ENCODE results near the gene KRTAP22-2. TPM values are rescaled to one million over a fixed set of nuclear protein-coding genes. Genes with fewer than 3 reads are reported as not detected.

KRTAP22-2 gene
- total RNA-seq, 2 donors from 2014 or later = not detected

- Histone ChIP-seq H3K36me3 (replicated peaks in 1 of 2; ENCODE audit: insufficient read depth in 1 of 2, low read depth in 2 of 2) (no peaks in the 10 kb centered on the region), H3K27me3 (no peaks in the 10 kb centered on the region), H3K9me3 (no peaks in the 10 kb centered on the region), H3K27ac (no peak within 1 kb of the TSS), H3K4me1 (no peaks in the 10 kb centered on the region), H3K4me3 (no peak within 1 kb of the TSS)
- intact Hi-C loops (cut with DNase I) = no loop called here
- TF ChIP-seq CTCF (IDR thresholded peaks at IDR 0.05) = no peak
- TF ChIP-seq POLR2A (IDR thresholded peaks at IDR 0.05) = no peak
- DNase-seq = no peak
- WGBS, 2 donors = 60 to 72% methylated on average over 2 of the region's 2 CpGs
- no peak for ATAC-seq
Observed at GRCh38 chr21:30561264-30561895, 28.8 kb downstream of the KRTAP22-2 start, which contains the start of gene KRTAP19-7. KRTAP19-7 (minus strand) TSS chr21:30561314; CDS start chr21:30561289, 25 bp downstream.

GRCh38 chr21:30555095-30555494, 35.1 kb downstream of the KRTAP22-2 start:
- 75 to 82% methylated on average over 2 of the region's 2 CpGs for WGBS, 2 donors
- H3K4me3 ChIP-seq = no peak overlapping the region
- TF ChIP-seq POLR2A (IDR thresholded peaks at IDR 0.05) (no peak), CTCF (IDR thresholded peaks at IDR 0.05) (no peak)
- no peaks in the 10 kb centered on the region for H3K36me3 ChIP-seq (replicated peaks in 1 of 2; ENCODE audit: insufficient read depth in 1 of 2, low read depth in 2 of 2)
- intact Hi-C loops (cut with DNase I) = no loop called here
- H3K9me3 ChIP-seq = no peaks in the 10 kb centered on the region
- H3K27ac ChIP-seq = no peak overlapping the region
- DNase-seq (no peak), ATAC-seq (no peak)
- no peaks in the 10 kb centered on the region for H3K4me1 ChIP-seq
- no peaks in the 10 kb centered on the region for H3K27me3 ChIP-seq

GRCh38 chr21:30552782-30553181, 37.4 kb downstream of the KRTAP22-2 start:
- intact Hi-C loops (cut with DNase I) = no loop called here
- Histone ChIP-seq H3K4me1 (no peaks in the 10 kb centered on the region), H3K27ac (no peak overlapping the region), H3K9me3 (no peaks in the 10 kb centered on the region), H3K27me3 (no peaks in the 10 kb centered on the region), H3K36me3 (replicated peaks in 1 of 2; ENCODE audit: insufficient read depth in 1 of 2, low read depth in 2 of 2) (no peaks in the 10 kb centered on the region), H3K4me3 (no peak overlapping the region)
- TF ChIP-seq CTCF (IDR thresholded peaks at IDR 0.05) = no peak
- TF ChIP-seq POLR2A (IDR thresholded peaks at IDR 0.05) = no peak
- no peak for DNase-seq
- ATAC-seq = no peak
- WGBS, 2 donors = 67 to 88% methylated on average over 1 of the region's 1 CpG

- DNase-seq = no peak
- H3K4me1 ChIP-seq = no peaks in the 10 kb centered on the region
- no peaks in the 10 kb centered on the region for H3K36me3 ChIP-seq (replicated peaks in 1 of 2; ENCODE audit: insufficient read depth in 1 of 2, low read depth in 2 of 2)
- WGBS, 2 donors = 52 to 60% methylated on average over 1 of the region's 1 CpG
- no peak within 1 kb of the TSS for H3K27ac ChIP-seq
- no peak within 1 kb of the TSS for H3K4me3 ChIP-seq
- H3K27me3 ChIP-seq = no peaks in the 10 kb centered on the region
- no peak for ATAC-seq
- H3K9me3 ChIP-seq = no peaks in the 10 kb centered on the region
- intact Hi-C loops (cut with DNase I) = no loop called here
- no peak for TF ChIP-seq CTCF (IDR thresholded peaks at IDR 0.05)
Observed at GRCh38 chr21:30541764-30542163, 48.4 kb downstream of the KRTAP22-2 start, which contains the start of gene KRTAP19-6. KRTAP19-6 (minus strand) TSS chr21:30541864; CDS start chr21:30541833, 31 bp downstream.

Small RNAs within 50 kb of the gene (small RNA-seq; reads per million reads assigned to genes)
- gene KRTAP20-1 = not detected
- gene KRTAP20-4 = not detected
- gene KRTAP22-1 = not detected
- gene KRTAP22-2 = not detected

Other genes with a start within 250 kb of the KRTAP22-2 start
- gene KRTAP23-1, start 241.8 kb downstream of the KRTAP22-2 start, total RNA-seq = not detected
- gene KRTAP13-2, start 218.1 kb downstream of the KRTAP22-2 start, total RNA-seq = not detected
- not detected for gene KRTAP13-1, start 194.4 kb downstream of the KRTAP22-2 start, total RNA-seq
- gene KRTAP13-3, start 164.5 kb downstream of the KRTAP22-2 start, total RNA-seq = not detected
- not detected for gene KRTAP13-4, start 160.2 kb downstream of the KRTAP22-2 start, total RNA-seq
- not detected for gene KRTAP15-1, start 150.1 kb downstream of the KRTAP22-2 start, total RNA-seq
- not detected for gene KRTAP19-1, start 110.0 kb downstream of the KRTAP22-2 start, total RNA-seq
- not detected for gene KRTAP19-2, start 103.0 kb downstream of the KRTAP22-2 start, total RNA-seq
- gene KRTAP19-3, start 98.4 kb downstream of the KRTAP22-2 start, total RNA-seq = not detected
- gene KRTAP19-4, start 93.2 kb downstream of the KRTAP22-2 start, total RNA-seq = not detected
- not detected for gene KRTAP19-5, start 88.3 kb downstream of the KRTAP22-2 start, total RNA-seq
- not detected for gene KRTAP19-6, start 48.5 kb downstream of the KRTAP22-2 start, total RNA-seq
- gene KRTAP19-7, start 29.1 kb downstream of the KRTAP22-2 start, total RNA-seq = not detected
- not detected for gene KRTAP6-3, start 2.0 kb upstream of the KRTAP22-2 start, total RNA-seq
- gene KRTAP6-2, start 8.5 kb upstream of the KRTAP22-2 start, total RNA-seq = not detected
- gene KRTAP22-1, start 10.7 kb upstream of the KRTAP22-2 start, total RNA-seq = not detected
- not detected for gene KRTAP6-1, start 23.5 kb upstream of the KRTAP22-2 start, total RNA-seq
- not detected for gene KRTAP20-1, start 26.0 kb upstream of the KRTAP22-2 start, total RNA-seq
- not detected for gene KRTAP20-4, start 30.2 kb upstream of the KRTAP22-2 start, total RNA-seq
- not detected for gene KRTAP20-2, start 44.8 kb upstream of the KRTAP22-2 start, total RNA-seq
- gene KRTAP20-3, start 52.5 kb upstream of the KRTAP22-2 start, total RNA-seq = not detected
- not detected for gene KRTAP21-3, start 128.4 kb upstream of the KRTAP22-2 start, total RNA-seq
- not detected for gene KRTAP21-2, start 156.9 kb upstream of the KRTAP22-2 start, total RNA-seq
- not detected for gene KRTAP21-1, start 165.0 kb upstream of the KRTAP22-2 start, total RNA-seq
- gene KRTAP8-1, start 222.9 kb upstream of the KRTAP22-2 start, total RNA-seq = not detected
- not detected for gene KRTAP7-1, start 239.4 kb upstream of the KRTAP22-2 start, total RNA-seq